HEK293 (cell line): ENCODE measurements around the gene EHMT1.
A peak's percentile ranks its signal among the peaks of the same experiment; 100 is the strongest.

ENCODE experiments used
- CTCF ChIA-PET: fragments of 350-600 bp; formaldehyde crosslinking; extraction: SDS; loops from one replicate; lab custom pipeline; 2021; ENCODE audit warnings: antibody characterized with exemption; lab: Yijun Ruan, JAX
- POLR2A ChIA-PET: fragments of 300-600 bp; formaldehyde crosslinking; extraction: SDS; loops from one replicate; lab custom pipeline; 2020; ENCODE audit warnings: antibody characterized with exemption, inconsistent platforms; lab: Yijun Ruan, JAX
- H3K27ac ChIP-seq: fragments of 200-500 bp; sonication (Bioruptor generic); 2 replicates; pipeline ENCODE4 v1.5.1; 2014; ENCODE audit warnings: low read depth, low read length, control low read depth, inconsistent platforms; ENCODE audit errors: extremely low read depth
- H3K36me3 ChIP-seq, 2 experiments: fragments of 200-500 bp in 1 of 2; sonication (Bioruptor generic) in 1 of 2; 1 replicate in 1 of 2; 2 replicates in 1 of 2; pipeline ENCODE4 v1.5.1; 2014 to 2017; ENCODE audit warnings: inconsistent platforms in 2 of 2, low read length in 2 of 2; ENCODE audit not compliant: control insufficient read depth in 2 of 2, insufficient read depth in 1 of 2
- H3K4me1 ChIP-seq: fragments of 200-500 bp; sonication (Bioruptor generic); 2 replicates; pipeline ENCODE4 v1.5.1; 2014; ENCODE audit warnings: mild to moderate bottlenecking, low read length, inconsistent platforms; ENCODE audit not compliant: control insufficient read depth, insufficient read depth
- H3K4me3 ChIP-seq: 2 replicates; pipeline ENCODE4 v1.5.1; 2011; ENCODE audit warnings: low read depth, mild to moderate bottlenecking, control low read depth, low read length, moderate library complexity
- H3K9me3 ChIP-seq: fragments of 200-500 bp; sonication (Bioruptor generic); 2 replicates; pipeline ENCODE4 v1.5.1; 2014; ENCODE audit warnings: low read depth, low read length, inconsistent platforms; ENCODE audit not compliant: control insufficient read depth, insufficient read depth
- GLI4 ChIP-seq: fragments of 450-650 bp; formaldehyde crosslinking; IDR thresholded peaks from 2 replicates; pipeline ENCODE4 v1.5.1; 2016; ENCODE audit warnings: missing biosample characterization, missing genetic modification characterization
- GLIS1 ChIP-seq: fragments of 450-650 bp; formaldehyde crosslinking; IDR thresholded peaks from 2 replicates; pipeline ENCODE4 v1.5.1; 2016; ENCODE audit warnings: missing biosample characterization, missing genetic modification characterization
- HOXC10 ChIP-seq: sonication (generic); formaldehyde crosslinking; IDR thresholded peaks from 2 replicates; pipeline ENCODE4 v1.8.1; 2023; ENCODE audit warnings: mild to moderate bottlenecking, missing genetic modification reagents
- KLF1 ChIP-seq: fragments of 450-650 bp; formaldehyde crosslinking; IDR thresholded peaks from 2 replicates; pipeline ENCODE4 v1.5.1; 2016; ENCODE audit warnings: missing biosample characterization, missing genetic modification characterization
- RBAK ChIP-seq: fragments of 450-650 bp; formaldehyde crosslinking; IDR thresholded peaks from 2 replicates; pipeline ENCODE4 v1.5.1; 2016; ENCODE audit warnings: missing biosample characterization, missing genetic modification characterization
- SALL2 ChIP-seq: fragments of 450-650 bp; formaldehyde crosslinking; IDR thresholded peaks from 2 replicates; pipeline ENCODE4 v1.5.0; 2017; ENCODE audit warnings: missing biosample characterization, mild to moderate bottlenecking, missing genetic modification characterization, borderline replicate concordance
- SCRT1 ChIP-seq: fragments of 450-650 bp; formaldehyde crosslinking; IDR thresholded peaks from 2 replicates; pipeline ENCODE4 v1.5.1; 2016; ENCODE audit warnings: missing biosample characterization, missing genetic modification characterization, borderline replicate concordance
- SP7 ChIP-seq: fragments of 450-650 bp; formaldehyde crosslinking; IDR thresholded peaks from 2 replicates; pipeline ENCODE4 v1.5.1; 2016; ENCODE audit warnings: missing biosample characterization, missing genetic modification characterization
- ZBTB48 ChIP-seq: fragments of 450-650 bp; formaldehyde crosslinking; IDR thresholded peaks from 2 replicates; pipeline ENCODE4 v1.5.1; 2016; ENCODE audit warnings: missing biosample characterization, missing genetic modification characterization
- ZFHX2 ChIP-seq: fragments of 450-650 bp; formaldehyde crosslinking; conservative IDR thresholded peaks from 2 replicates; pipeline ENCODE4 v1.5.1; 2016; ENCODE audit warnings: missing biosample characterization, missing genetic modification characterization
- ZFP3 ChIP-seq: fragments of 450-650 bp; formaldehyde crosslinking; IDR thresholded peaks from 2 replicates; pipeline ENCODE4 v1.5.1; 2016; ENCODE audit warnings: low read depth, missing biosample characterization, missing genetic modification characterization
- ZIC2 ChIP-seq: fragments of 450-650 bp; formaldehyde crosslinking; IDR thresholded peaks from 2 replicates; pipeline ENCODE4 v1.5.1; 2016; ENCODE audit warnings: missing biosample characterization, missing genetic modification characterization
- ZNF10 ChIP-seq: fragments of 450-650 bp; formaldehyde crosslinking; IDR thresholded peaks from 2 replicates; pipeline ENCODE4 v1.5.1; 2017; ENCODE audit warnings: missing biosample characterization, missing genetic modification characterization
- ZNF121 ChIP-seq: fragments of 450-650 bp; formaldehyde crosslinking; IDR thresholded peaks from 2 replicates; pipeline ENCODE4 v1.5.1; 2016; ENCODE audit warnings: missing biosample characterization, missing genetic modification characterization
- ZNF23 ChIP-seq: fragments of 450-650 bp; formaldehyde crosslinking; IDR thresholded peaks from 2 replicates; pipeline ENCODE4 v1.5.1; 2016; ENCODE audit warnings: missing biosample characterization, missing genetic modification characterization, borderline replicate concordance
- ZNF391 ChIP-seq: fragments of 450-650 bp; formaldehyde crosslinking; IDR thresholded peaks from 2 replicates; pipeline ENCODE4 v1.5.1; 2016; ENCODE audit warnings: low read depth, missing biosample characterization, missing genetic modification characterization, borderline replicate concordance
- ZNF514 ChIP-seq: fragments of 450-650 bp; formaldehyde crosslinking; IDR thresholded peaks from 2 replicates; pipeline ENCODE4 v1.5.1; 2016; ENCODE audit warnings: missing biosample characterization, missing genetic modification characterization
- ZNF548 ChIP-seq: fragments of 450-650 bp; formaldehyde crosslinking; IDR thresholded peaks from 2 replicates; pipeline ENCODE4 v1.5.1; 2016; ENCODE audit warnings: missing biosample characterization, missing genetic modification characterization
- ZNF585B ChIP-seq: fragments of 450-650 bp; formaldehyde crosslinking; IDR thresholded peaks from 2 replicates; pipeline ENCODE4 v1.5.1; 2016; ENCODE audit warnings: missing biosample characterization, missing genetic modification characterization
- ZNF621 ChIP-seq: fragments of 450-650 bp; formaldehyde crosslinking; IDR thresholded peaks from 2 replicates; pipeline ENCODE4 v1.5.1; 2017; ENCODE audit warnings: missing biosample characterization, missing genetic modification characterization
- ZNF677 ChIP-seq: fragments of 450-650 bp; IDR thresholded peaks from 2 replicates; pipeline ENCODE4 v1.5.0; 2018; ENCODE audit warnings: missing biosample characterization, mild to moderate bottlenecking, missing genetic modification characterization, moderate library complexity
- ZNF768 ChIP-seq: fragments of 450-650 bp; formaldehyde crosslinking; IDR thresholded peaks from 2 replicates; pipeline ENCODE4 v1.5.1; 2018; ENCODE audit warnings: missing biosample characterization, mild to moderate bottlenecking, missing genetic modification characterization
- ZNF777 ChIP-seq: fragments of 450-650 bp; formaldehyde crosslinking; IDR thresholded peaks from 2 replicates; pipeline ENCODE4 v1.5.1; 2017; ENCODE audit warnings: missing biosample characterization, missing genetic modification characterization, borderline replicate concordance
- ZNF785 ChIP-seq: fragments of 450-650 bp; formaldehyde crosslinking; IDR thresholded peaks from 2 replicates; pipeline ENCODE4 v1.5.1; 2016; ENCODE audit warnings: missing biosample characterization, missing genetic modification characterization
- TF ChIP-seq, protein P1 (sequence below): fragments of 450-650 bp; formaldehyde crosslinking; IDR thresholded peaks from 2 replicates; pipeline ENCODE4 v1.5.1; 2016; ENCODE audit warnings: missing biosample characterization, missing genetic modification characterization, borderline replicate concordance
- TF ChIP-seq, protein P2 (sequence below): fragments of 450-650 bp; formaldehyde crosslinking; IDR thresholded peaks from 2 replicates; pipeline ENCODE4 v1.5.1; 2017; ENCODE audit warnings: missing biosample characterization, missing genetic modification characterization
- TF ChIP-seq, protein P3 (sequence below): fragments of 450-650 bp; formaldehyde crosslinking; IDR thresholded peaks from 2 replicates; pipeline ENCODE4 v1.5.1; 2016; ENCODE audit warnings: missing biosample characterization, missing genetic modification characterization

The EHMT1 gene

GRCh38 chr9:137723783-137724445 lies 105.1 kb downstream of the EHMT1 start:
- Histone ChIP-seq H3K27ac (no peak overlapping the region), H3K9me3 (no peaks in the 10 kb centered on the region), H3K4me1 (no peaks in the 10 kb centered on the region), H3K4me3 (no peak overlapping the region), H3K36me3 (peaks cover 0 to 39% of the 10 kb centered on the region in 2 experiments; a peak in 1 of 3 replicates)
- TF ChIP-seq ZNF548 (no peak), ZNF768 (tag by site-specific recombination) (no peak), ZIC2 (tag by site-specific recombination) (peak; percentile 89), SCRT1 (tag by site-specific recombination) (no peak), ZBTB48 (no peak), ZNF23 (tag by site-specific recombination) (no peak), ZNF514 (tag by site-specific recombination) (no peak), GLIS1 (tag by site-specific recombination) (peak; percentile 64), ZNF777 (tag by site-specific recombination) (no peak), ZNF621 (tag by site-specific recombination) (no peak), ZNF121 (tag by site-specific recombination) (no peak), SALL2 (tag by site-specific recombination) (no peak), KLF1 (tag by site-specific recombination) (peak; percentile 76), ZFHX2 (peak; percentile 60), ZNF585B (tag by site-specific recombination) (no peak), RBAK (tag by site-specific recombination) (no peak)
- TF ChIP-seq, protein P1, sequence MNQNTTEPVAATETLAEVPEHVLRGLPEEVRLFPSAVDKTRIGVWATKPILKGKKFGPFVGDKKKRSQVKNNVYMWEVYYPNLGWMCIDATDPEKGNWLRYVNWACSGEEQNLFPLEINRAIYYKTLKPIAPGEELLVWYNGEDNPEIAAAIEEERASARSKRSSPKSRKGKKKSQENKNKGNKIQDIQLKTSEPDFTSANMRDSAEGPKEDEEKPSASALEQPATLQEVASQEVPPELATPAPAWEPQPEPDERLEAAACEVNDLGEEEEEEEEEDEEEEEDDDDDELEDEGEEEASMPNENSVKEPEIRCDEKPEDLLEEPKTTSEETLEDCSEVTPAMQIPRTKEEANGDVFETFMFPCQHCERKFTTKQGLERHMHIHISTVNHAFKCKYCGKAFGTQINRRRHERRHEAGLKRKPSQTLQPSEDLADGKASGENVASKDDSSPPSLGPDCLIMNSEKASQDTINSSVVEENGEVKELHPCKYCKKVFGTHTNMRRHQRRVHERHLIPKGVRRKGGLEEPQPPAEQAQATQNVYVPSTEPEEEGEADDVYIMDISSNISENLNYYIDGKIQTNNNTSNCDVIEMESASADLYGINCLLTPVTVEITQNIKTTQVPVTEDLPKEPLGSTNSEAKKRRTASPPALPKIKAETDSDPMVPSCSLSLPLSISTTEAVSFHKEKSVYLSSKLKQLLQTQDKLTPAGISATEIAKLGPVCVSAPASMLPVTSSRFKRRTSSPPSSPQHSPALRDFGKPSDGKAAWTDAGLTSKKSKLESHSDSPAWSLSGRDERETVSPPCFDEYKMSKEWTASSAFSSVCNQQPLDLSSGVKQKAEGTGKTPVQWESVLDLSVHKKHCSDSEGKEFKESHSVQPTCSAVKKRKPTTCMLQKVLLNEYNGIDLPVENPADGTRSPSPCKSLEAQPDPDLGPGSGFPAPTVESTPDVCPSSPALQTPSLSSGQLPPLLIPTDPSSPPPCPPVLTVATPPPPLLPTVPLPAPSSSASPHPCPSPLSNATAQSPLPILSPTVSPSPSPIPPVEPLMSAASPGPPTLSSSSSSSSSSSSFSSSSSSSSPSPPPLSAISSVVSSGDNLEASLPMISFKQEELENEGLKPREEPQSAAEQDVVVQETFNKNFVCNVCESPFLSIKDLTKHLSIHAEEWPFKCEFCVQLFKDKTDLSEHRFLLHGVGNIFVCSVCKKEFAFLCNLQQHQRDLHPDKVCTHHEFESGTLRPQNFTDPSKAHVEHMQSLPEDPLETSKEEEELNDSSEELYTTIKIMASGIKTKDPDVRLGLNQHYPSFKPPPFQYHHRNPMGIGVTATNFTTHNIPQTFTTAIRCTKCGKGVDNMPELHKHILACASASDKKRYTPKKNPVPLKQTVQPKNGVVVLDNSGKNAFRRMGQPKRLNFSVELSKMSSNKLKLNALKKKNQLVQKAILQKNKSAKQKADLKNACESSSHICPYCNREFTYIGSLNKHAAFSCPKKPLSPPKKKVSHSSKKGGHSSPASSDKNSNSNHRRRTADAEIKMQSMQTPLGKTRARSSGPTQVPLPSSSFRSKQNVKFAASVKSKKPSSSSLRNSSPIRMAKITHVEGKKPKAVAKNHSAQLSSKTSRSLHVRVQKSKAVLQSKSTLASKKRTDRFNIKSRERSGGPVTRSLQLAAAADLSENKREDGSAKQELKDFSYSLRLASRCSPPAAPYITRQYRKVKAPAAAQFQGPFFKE (tag by site-specific recombination): no peak
- ChIA-PET CTCF (interaction anchor here (0.8 kb wide), 1 partner anchor 51 kb away, joined by 3 read pairs; no protein-coding TSS in a partner anchor), POLR2A (no interaction called here)

DNA sequence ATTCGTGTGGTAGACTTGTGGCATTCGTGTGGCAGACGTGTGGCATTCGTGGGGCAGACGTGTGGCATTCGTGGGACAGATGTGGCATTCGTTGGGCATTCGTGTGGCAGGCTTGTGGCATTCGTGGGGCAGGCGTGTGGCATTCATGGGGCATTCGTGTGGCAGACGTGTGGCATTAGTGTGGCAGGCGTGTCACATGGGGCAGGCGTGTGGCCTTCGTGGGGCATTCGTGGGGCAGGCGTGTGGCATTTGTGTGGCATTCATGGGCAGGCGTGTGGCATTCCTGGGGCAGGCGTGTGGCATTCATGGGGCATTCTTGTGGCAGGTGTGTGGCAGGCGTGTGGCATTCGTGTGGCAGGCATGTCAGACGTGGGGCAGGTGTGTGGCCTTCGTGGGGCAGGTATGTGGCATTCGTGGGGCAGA lies 106.0 kb downstream of the EHMT1 start:
- Histone ChIP-seq H3K36me3 (peaks cover 0 to 40% of the 10 kb centered on the region in 2 experiments; a peak in 1 of 3 replicates), H3K27ac (no peak overlapping the region), H3K4me1 (no peaks in the 10 kb centered on the region), H3K9me3 (no peaks in the 10 kb centered on the region), H3K4me3 (no peak overlapping the region)
- POLR2A ChIA-PET: no interaction called here
- CTCF ChIA-PET: no interaction called here
- TF ChIP-seq ZNF10 (tag by site-specific recombination): no peak
- no peak for TF ChIP-seq ZFP3 (tag by site-specific recombination)
- TF ChIP-seq KLF1 (tag by site-specific recombination): no peak
- TF ChIP-seq SP7: no peak
- no peak for TF ChIP-seq SCRT1 (tag by site-specific recombination)
- TF ChIP-seq ZNF785 (tag by site-specific recombination): 0 out of 2 replicates have a peak, but pooled peaks have one; percentile 19
- TF ChIP-seq GLI4 (tag by site-specific recombination): 0 out of 2 replicates have a peak, but pooled peaks have one; percentile 52
- TF ChIP-seq, protein P2, sequence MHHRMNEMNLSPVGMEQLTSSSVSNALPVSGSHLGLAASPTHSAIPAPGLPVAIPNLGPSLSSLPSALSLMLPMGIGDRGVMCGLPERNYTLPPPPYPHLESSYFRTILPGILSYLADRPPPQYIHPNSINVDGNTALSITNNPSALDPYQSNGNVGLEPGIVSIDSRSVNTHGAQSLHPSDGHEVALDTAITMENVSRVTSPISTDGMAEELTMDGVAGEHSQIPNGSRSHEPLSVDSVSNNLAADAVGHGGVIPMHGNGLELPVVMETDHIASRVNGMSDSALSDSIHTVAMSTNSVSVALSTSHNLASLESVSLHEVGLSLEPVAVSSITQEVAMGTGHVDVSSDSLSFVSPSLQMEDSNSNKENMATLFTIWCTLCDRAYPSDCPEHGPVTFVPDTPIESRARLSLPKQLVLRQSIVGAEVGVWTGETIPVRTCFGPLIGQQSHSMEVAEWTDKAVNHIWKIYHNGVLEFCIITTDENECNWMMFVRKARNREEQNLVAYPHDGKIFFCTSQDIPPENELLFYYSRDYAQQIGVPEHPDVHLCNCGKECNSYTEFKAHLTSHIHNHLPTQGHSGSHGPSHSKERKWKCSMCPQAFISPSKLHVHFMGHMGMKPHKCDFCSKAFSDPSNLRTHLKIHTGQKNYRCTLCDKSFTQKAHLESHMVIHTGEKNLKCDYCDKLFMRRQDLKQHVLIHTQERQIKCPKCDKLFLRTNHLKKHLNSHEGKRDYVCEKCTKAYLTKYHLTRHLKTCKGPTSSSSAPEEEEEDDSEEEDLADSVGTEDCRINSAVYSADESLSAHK: no peak
- TF ChIP-seq, protein P3, sequence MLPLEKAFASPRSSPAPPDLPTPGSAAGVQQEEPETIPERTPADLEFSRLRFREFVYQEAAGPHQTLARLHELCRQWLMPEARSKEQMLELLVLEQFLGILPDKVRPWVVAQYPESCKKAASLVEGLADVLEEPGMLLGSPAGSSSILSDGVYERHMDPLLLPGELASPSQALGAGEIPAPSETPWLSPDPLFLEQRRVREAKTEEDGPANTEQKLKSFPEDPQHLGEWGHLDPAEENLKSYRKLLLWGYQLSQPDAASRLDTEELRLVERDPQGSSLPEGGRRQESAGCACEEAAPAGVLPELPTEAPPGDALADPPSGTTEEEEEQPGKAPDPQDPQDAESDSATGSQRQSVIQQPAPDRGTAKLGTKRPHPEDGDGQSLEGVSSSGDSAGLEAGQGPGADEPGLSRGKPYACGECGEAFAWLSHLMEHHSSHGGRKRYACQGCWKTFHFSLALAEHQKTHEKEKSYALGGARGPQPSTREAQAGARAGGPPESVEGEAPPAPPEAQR (tag by site-specific recombination): no peak
- TF ChIP-seq ZNF391 (tag by site-specific recombination): no peak
- TF ChIP-seq ZNF677 (tag by site-specific recombination): no peak
- TF ChIP-seq HOXC10 (CRISPR knock-in tag): no peak
